Spleen (tissue), 7 donors: Measurements from ENCODE around the gene COBLL1.

Experiments
- POLR2A ChIP-seq, 3 donors: fragments of 450-650 bp; IDR thresholded peaks; one replicate each; pipeline ENCODE4 v1.5.1; 2017; ENCODE audit warnings: antibody characterized with exemption in 3 of 3, mild to moderate bottlenecking in 1 of 3
- TF ChIP-seq, protein P1 (sequence below), 11 experiments: fragments of 200-600 bp in 7 of 11; fragments of 450-650 bp in 4 of 11; sonication (generic) in 4 of 11; IDR thresholded peaks in 8 of 11; conservative IDR thresholded peaks in 3 of 11; 1 replicate in 7 of 11; 2 replicates in 4 of 11; pipeline versions ENCODE4 v1.4.0 to v1.8.0; 2016 to 2021; ENCODE audit warnings: antibody characterized with exemption in 11 of 11, inconsistent platforms in 4 of 11, mild to moderate bottlenecking in 1 of 11
- donor health status: DM: no; HTN: no; CAD: no; lungs with moderate emphysema.
- donor health status: DM: no; HTN: no; CAD: no.
- donor health status: DM: no; HTN: no; CAD: no.

DNA sequence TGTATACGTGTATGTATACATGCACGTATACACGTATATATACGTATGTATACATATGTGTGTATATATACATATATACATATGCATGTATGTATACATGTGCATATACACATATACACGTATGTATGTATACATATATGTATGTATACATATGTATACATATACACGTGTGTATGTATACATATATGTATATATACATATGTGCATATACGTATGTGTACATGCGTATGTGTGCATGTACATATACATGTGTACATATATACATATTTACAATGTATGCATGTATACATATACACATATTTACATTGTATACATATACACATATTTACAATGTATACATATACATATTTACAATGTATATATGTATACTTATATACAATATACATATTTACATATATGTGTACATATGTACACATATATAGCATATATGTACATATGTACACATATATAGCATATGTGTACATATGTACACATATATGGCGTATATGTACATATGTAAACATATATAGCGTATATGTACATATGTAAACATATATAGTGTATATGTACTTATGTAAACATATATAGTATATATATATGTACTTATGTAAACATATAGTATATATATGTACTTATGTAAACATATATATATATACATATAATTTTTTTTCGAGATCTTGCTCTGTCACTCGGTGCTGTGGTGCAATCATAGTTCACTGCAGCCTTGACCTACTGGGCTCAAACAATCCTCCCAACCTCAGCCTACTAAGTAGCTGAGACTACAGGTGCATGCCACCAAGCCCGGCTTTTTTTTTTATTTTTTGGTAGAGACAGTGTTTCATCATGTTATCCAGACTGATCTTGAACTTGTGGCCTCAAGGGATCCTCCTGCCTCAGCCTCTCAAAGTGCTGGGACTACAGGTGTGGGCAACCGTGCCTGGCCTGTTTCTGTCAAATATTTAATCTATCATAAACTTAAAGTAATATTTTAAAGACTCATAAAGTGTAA is 23.2 kb downstream of the COBLL1 start:
- TF ChIP-seq, protein P1, sequence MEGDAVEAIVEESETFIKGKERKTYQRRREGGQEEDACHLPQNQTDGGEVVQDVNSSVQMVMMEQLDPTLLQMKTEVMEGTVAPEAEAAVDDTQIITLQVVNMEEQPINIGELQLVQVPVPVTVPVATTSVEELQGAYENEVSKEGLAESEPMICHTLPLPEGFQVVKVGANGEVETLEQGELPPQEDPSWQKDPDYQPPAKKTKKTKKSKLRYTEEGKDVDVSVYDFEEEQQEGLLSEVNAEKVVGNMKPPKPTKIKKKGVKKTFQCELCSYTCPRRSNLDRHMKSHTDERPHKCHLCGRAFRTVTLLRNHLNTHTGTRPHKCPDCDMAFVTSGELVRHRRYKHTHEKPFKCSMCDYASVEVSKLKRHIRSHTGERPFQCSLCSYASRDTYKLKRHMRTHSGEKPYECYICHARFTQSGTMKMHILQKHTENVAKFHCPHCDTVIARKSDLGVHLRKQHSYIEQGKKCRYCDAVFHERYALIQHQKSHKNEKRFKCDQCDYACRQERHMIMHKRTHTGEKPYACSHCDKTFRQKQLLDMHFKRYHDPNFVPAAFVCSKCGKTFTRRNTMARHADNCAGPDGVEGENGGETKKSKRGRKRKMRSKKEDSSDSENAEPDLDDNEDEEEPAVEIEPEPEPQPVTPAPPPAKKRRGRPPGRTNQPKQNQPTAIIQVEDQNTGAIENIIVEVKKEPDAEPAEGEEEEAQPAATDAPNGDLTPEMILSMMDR (IDR thresholded peaks at IDR 0.05 in 8 of 11, conservative IDR thresholded peaks at IDR 0.05 in 3 of 11) = no peak
- no peak for TF ChIP-seq POLR2A (IDR thresholded peaks at IDR 0.05)
